HepG2 (cell line): ENCODE results near the gene RNF208. TPM values are rescaled to one million over a fixed set of nuclear protein-coding genes. Genes with fewer than 3 reads are reported as not detected.
A peak's percentile ranks its signal among the peaks of the same experiment; 100 is the strongest.

Experiments
- ESRRA ChIP-seq: sonication (generic); formaldehyde crosslinking; IDR thresholded peaks from 2 replicates; pipeline ENCODE4 v1.5.1; 2020; ENCODE audit warnings: mild to moderate bottlenecking, low read depth, missing genetic modification reagents
- FOSL1 ChIP-seq: sonication (generic); formaldehyde crosslinking; IDR thresholded peaks from 2 replicates; pipeline ENCODE4 v1.9.0; 2021; ENCODE audit warnings: missing genetic modification reagents, borderline replicate concordance
- FOXK1 ChIP-seq: sonication (generic); formaldehyde crosslinking; IDR thresholded peaks from 2 replicates; pipeline ENCODE4 v1.4.0; 2020; ENCODE audit warnings: low read depth, missing genetic modification reagents, borderline replicate concordance
- FOXM1 ChIP-seq: sonication (generic); formaldehyde crosslinking; IDR thresholded peaks from 2 replicates; pipeline ENCODE4 v1.5.0; 2020; ENCODE audit warnings: missing genetic modification reagents
- ISL2 ChIP-seq: sonication (generic); formaldehyde crosslinking; IDR thresholded peaks from 2 replicates; pipeline ENCODE4 v1.5.0; 2020; ENCODE audit warnings: missing genetic modification reagents
- KAT7 ChIP-seq: IDR thresholded peaks from 2 replicates; pipeline ENCODE4 v1.6.1; 2018; ENCODE audit warnings: borderline replicate concordance, missing compliant biosample characterization
- KLF15 ChIP-seq: sonication (generic); formaldehyde crosslinking; IDR thresholded peaks from 2 replicates; pipeline ENCODE4 v1.8.1; 2023; ENCODE audit warnings: borderline replicate concordance, mild to moderate bottlenecking, inconsistent platforms, missing genetic modification reagents, mixed read lengths
- NFIB ChIP-seq: sonication (generic); formaldehyde crosslinking; IDR thresholded peaks from 2 replicates; pipeline ENCODE4 v1.9.0; 2021; ENCODE audit warnings: missing genetic modification reagents, mild to moderate bottlenecking, borderline replicate concordance
- POLR2AphosphoS5 ChIP-seq: IDR thresholded peaks from 2 replicates; pipeline ENCODE4 v1.6.1; 2012; ENCODE audit warnings: low read depth, low read length
- POLR2G ChIP-seq: fragments of 200-400 bp; formaldehyde crosslinking; IDR thresholded peaks from 2 replicates; pipeline ENCODE4 v1.6.1; 2018; ENCODE audit warnings: mild to moderate bottlenecking, low read depth, low read length, moderate library complexity
- RXRB ChIP-seq: IDR thresholded peaks from 2 replicates; pipeline ENCODE4 v1.6.1; 2016; ENCODE audit warnings: borderline replicate concordance, missing genetic modification reagents, missing compliant biosample characterization
- SALL1 ChIP-seq: sonication (generic); formaldehyde crosslinking; IDR thresholded peaks from 2 replicates; pipeline ENCODE4 v1.8.0; 2022; ENCODE audit warnings: mild to moderate bottlenecking, missing genetic modification reagents
- SMARCC2 ChIP-seq: fragments of 450-650 bp; IDR thresholded peaks from 2 replicates; pipeline ENCODE4 v1.6.1; 2017; ENCODE audit warnings: antibody characterized with exemption, mild to moderate bottlenecking
- SOX5 ChIP-seq: IDR thresholded peaks from 2 replicates; pipeline ENCODE4 v1.6.1; 2016; ENCODE audit warnings: borderline replicate concordance
- TBX3 ChIP-seq: fragments of 450-650 bp; IDR thresholded peaks from 2 replicates; pipeline ENCODE4 v1.6.1; 2017; ENCODE audit warnings: antibody characterized with exemption, mild to moderate bottlenecking, inconsistent platforms, borderline replicate concordance
- YY1 ChIP-seq: IDR thresholded peaks from 2 replicates; pipeline ENCODE4 v1.6.1; 2011; ENCODE audit warnings: low read length, low read depth, moderate library complexity, mild to moderate bottlenecking; ENCODE audit not compliant: insufficient read depth, insufficient replicate concordance
- ZBTB42 ChIP-seq: sonication (generic); formaldehyde crosslinking; IDR thresholded peaks from 2 replicates; pipeline ENCODE4 v1.5.0; 2020; ENCODE audit warnings: mild to moderate bottlenecking, missing genetic modification reagents
- ZFP1 ChIP-seq: IDR thresholded peaks from 2 replicates; pipeline ENCODE4 v1.6.1; 2016
- ZMYM4 ChIP-seq: sonication (generic); formaldehyde crosslinking; IDR thresholded peaks from 2 replicates; pipeline ENCODE4 v1.8.1; 2023; ENCODE audit warnings: mild to moderate bottlenecking, missing genetic modification reagents
- ZNF577 ChIP-seq: sonication (generic); formaldehyde crosslinking; IDR thresholded peaks from 2 replicates; pipeline ENCODE4 v1.4.0; 2020; ENCODE audit warnings: mild to moderate bottlenecking, low read depth, missing genetic modification reagents, borderline replicate concordance
- ZNF607 ChIP-seq: sonication (generic); formaldehyde crosslinking; IDR thresholded peaks from 2 replicates; pipeline ENCODE4 v1.5.1; 2020; ENCODE audit warnings: missing genetic modification reagents, mild to moderate bottlenecking, borderline replicate concordance
- ZNF883 ChIP-seq: sonication (generic); formaldehyde crosslinking; IDR thresholded peaks from 2 replicates; pipeline ENCODE4 v1.5.1; 2020; ENCODE audit warnings: mild to moderate bottlenecking, missing genetic modification reagents; ENCODE audit errors: not compliant biosample characterization
- polyA plus RNA-seq, 8 experiments: library from polyadenylated mRNA; depleted of rRNA in 3 of 8; stranded (reverse) in 7 of 8; unstranded in 1 of 8; fragments of >200 nt; fragmentation: Illumina TruSeq in 4 of 8; extraction: Trizol in 4 of 8; gene quantifications; 2 replicates each; pipeline versions ENCODE4 v1.2.1 to v1.2.3, GENCODE V29; 2011 to 2016; ENCODE audit warnings: low read depth in 4 of 8, missing spikeins in 1 of 8, mixed read lengths in 1 of 8; ENCODE audit not compliant: insufficient read depth in 1 of 8
- total RNA-seq, 5 experiments: library from RNA; depleted of rRNA; stranded (reverse); fragments of >200 nt; fragmentation: Illumina TruSeq; extraction: Trizol; gene quantifications; 2 replicates each; pipeline ENCODE4 v1.2.3, GENCODE V29; 2016; ENCODE audit warnings: low read depth in 1 of 5
- TF ChIP-seq, protein P1 (sequence below): IDR thresholded peaks from 2 replicates; pipeline ENCODE4 v1.6.1; 2018; ENCODE audit warnings: missing genetic modification reagents
- TF ChIP-seq, protein P2 (sequence below), 2 experiments: fragments of 450-650 bp in 1 of 2; sonication (generic) in 1 of 2; formaldehyde crosslinking; IDR thresholded peaks; 2 replicates each; pipeline versions ENCODE4 v1.5.0 to v1.8.0; 2020 to 2022; ENCODE audit warnings: mild to moderate bottlenecking in 1 of 2, missing genetic modification reagents in 1 of 2
- TF ChIP-seq, protein P3 (sequence below): sonication (generic); formaldehyde crosslinking; IDR thresholded peaks from 2 replicates; pipeline ENCODE4 v1.8.1; 2023; ENCODE audit warnings: mild to moderate bottlenecking, missing genetic modification reagents
- TF ChIP-seq, protein P4 (sequence below): sonication (generic); formaldehyde crosslinking; IDR thresholded peaks from 2 replicates; pipeline ENCODE4 v1.5.0; 2020; ENCODE audit warnings: mild to moderate bottlenecking, missing genetic modification reagents, moderate library complexity

Gene RNF208
- total and polyA plus RNA-seq, 2 of the 13 experiments (the other 11 are each of a cell fraction or from before 2014, with no cell fraction given) = 1.6 to 2.1 TPM

DNA sequence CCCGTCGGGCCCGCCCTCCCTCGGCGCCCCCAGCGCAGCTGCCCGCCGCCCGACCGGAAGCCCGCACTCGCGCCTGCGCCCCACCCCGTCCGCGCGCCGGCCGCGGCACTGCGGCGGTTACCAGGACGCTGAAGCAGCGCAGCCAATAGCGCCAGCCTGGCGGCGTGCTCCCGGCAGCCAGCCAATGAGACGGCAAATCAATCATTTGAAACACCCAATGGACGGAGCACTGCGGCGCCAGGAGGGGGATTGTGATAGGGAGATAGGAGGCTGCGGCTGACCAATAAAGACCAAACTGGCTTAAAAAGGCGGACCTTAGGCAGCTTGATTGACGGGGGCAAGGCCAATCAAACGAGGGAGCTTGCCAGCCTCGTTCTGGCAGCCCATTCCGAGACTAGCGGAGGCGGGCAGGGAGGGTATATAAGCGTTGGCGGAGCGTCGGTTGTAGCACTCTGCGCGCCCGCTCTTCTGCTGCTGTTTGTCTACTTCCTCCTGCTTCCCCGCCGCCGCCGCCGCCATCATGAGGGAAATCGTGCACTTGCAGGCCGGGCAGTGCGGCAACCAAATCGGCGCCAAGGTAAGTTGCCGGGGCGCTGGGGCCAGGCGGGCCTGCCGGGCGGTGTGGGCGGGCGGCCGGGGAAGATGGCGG lies 18.9 kb upstream of the RNF208 start, which contains the start of gene TUBB4B (continued):
- TF ChIP-seq FOSL1 (CRISPR knock-in tag) = no peak
- TF ChIP-seq YY1 = peak; percentile 91
- peak; percentile 99 for TF ChIP-seq POLR2AphosphoS5
- TF ChIP-seq ISL2 (CRISPR knock-in tag) = peak; percentile 56
- TF ChIP-seq KLF15 (CRISPR knock-in tag) = peak; percentile 76; the same call in 1 of the 2 replicates
- TF ChIP-seq, protein P1, sequence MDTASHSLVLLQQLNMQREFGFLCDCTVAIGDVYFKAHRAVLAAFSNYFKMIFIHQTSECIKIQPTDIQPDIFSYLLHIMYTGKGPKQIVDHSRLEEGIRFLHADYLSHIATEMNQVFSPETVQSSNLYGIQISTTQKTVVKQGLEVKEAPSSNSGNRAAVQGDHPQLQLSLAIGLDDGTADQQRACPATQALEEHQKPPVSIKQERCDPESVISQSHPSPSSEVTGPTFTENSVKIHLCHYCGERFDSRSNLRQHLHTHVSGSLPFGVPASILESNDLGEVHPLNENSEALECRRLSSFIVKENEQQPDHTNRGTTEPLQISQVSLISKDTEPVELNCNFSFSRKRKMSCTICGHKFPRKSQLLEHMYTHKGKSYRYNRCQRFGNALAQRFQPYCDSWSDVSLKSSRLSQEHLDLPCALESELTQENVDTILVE (CRISPR knock-in tag) = no peak; the same call in 1 of the 2 replicates
- no peak for TF ChIP-seq ZNF577 (CRISPR knock-in tag)
- TF ChIP-seq ZNF607 (CRISPR knock-in tag) = peak; percentile 93
- no peak for TF ChIP-seq ZFP1
- TF ChIP-seq, protein P2, sequence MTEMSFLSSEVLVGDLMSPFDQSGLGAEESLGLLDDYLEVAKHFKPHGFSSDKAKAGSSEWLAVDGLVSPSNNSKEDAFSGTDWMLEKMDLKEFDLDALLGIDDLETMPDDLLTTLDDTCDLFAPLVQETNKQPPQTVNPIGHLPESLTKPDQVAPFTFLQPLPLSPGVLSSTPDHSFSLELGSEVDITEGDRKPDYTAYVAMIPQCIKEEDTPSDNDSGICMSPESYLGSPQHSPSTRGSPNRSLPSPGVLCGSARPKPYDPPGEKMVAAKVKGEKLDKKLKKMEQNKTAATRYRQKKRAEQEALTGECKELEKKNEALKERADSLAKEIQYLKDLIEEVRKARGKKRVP (CRISPR knock-in tag; IDR thresholded peaks at IDR 0.05) = no peak
- TF ChIP-seq, protein P3, sequence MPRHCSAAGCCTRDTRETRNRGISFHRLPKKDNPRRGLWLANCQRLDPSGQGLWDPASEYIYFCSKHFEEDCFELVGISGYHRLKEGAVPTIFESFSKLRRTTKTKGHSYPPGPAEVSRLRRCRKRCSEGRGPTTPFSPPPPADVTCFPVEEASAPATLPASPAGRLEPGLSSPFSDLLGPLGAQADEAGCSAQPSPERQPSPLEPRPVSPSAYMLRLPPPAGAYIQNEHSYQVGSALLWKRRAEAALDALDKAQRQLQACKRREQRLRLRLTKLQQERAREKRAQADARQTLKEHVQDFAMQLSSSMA = no peak
- TF ChIP-seq TBX3 = no peak; the same call in 1 of the 2 replicates
- TF ChIP-seq FOXM1 (CRISPR knock-in tag) = peak; percentile 96
- TF ChIP-seq FOXK1 (CRISPR knock-in tag) = peak; percentile 76; the same call in 1 of the 2 replicates
- TF ChIP-seq NFIB (CRISPR knock-in tag) = no peak
- no peak for TF ChIP-seq ESRRA (CRISPR knock-in tag)
- TF ChIP-seq, protein P4, sequence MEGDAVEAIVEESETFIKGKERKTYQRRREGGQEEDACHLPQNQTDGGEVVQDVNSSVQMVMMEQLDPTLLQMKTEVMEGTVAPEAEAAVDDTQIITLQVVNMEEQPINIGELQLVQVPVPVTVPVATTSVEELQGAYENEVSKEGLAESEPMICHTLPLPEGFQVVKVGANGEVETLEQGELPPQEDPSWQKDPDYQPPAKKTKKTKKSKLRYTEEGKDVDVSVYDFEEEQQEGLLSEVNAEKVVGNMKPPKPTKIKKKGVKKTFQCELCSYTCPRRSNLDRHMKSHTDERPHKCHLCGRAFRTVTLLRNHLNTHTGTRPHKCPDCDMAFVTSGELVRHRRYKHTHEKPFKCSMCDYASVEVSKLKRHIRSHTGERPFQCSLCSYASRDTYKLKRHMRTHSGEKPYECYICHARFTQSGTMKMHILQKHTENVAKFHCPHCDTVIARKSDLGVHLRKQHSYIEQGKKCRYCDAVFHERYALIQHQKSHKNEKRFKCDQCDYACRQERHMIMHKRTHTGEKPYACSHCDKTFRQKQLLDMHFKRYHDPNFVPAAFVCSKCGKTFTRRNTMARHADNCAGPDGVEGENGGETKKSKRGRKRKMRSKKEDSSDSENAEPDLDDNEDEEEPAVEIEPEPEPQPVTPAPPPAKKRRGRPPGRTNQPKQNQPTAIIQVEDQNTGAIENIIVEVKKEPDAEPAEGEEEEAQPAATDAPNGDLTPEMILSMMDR = no peak
- peak; percentile 99 for TF ChIP-seq POLR2G
- no peak for TF ChIP-seq SMARCC2
- no peak for TF ChIP-seq ZBTB42
- TF ChIP-seq ZMYM4 (CRISPR knock-in tag) = no peak; the same call in 1 of the 2 replicates
- TF ChIP-seq ZNF883 (CRISPR knock-in tag) = no peak
- TF ChIP-seq KAT7 (CRISPR knock-in tag) = 0 out of 2 replicates have a peak, but pooled peaks have one; percentile 30
- peak; percentile 84 for TF ChIP-seq SALL1 (CRISPR knock-in tag)
- TF ChIP-seq RXRB (CRISPR knock-in tag) = peak; percentile 47; the same call in 1 of the 2 replicates
- 0 out of 2 replicates have a peak, but pooled peaks have one; percentile 30 for TF ChIP-seq SOX5 (CRISPR knock-in tag)
